Measurements from ENCODE around the gene GPRC5C.

The GPRC5C gene

GRCh38 chr17:74457146-74457819 is 25.4 kb downstream of the GPRC5C start:
- H3K4me3 ChIP-seq (ENCODE audit: low read length) = no peak overlapping the region
- peak; percentile 91 for TF ChIP-seq CTCF (conservative IDR thresholded peaks at IDR 0.05; ENCODE audit: low read depth, low read length)
- DNase-seq (ENCODE audit: low read depth) = no peak

- no peak for DNase-seq (ENCODE audit: low read depth)
- no peak overlapping the region for H3K4me3 ChIP-seq (ENCODE audit: low read length)
- no peak for TF ChIP-seq CTCF (conservative IDR thresholded peaks at IDR 0.05; ENCODE audit: low read depth, low read length)
Measured at GRCh38 chr17:74457820-74458166, 25.9 kb downstream of the GPRC5C start.

- H3K4me3 ChIP-seq (ENCODE audit: low read length) = no peak overlapping the region
- TF ChIP-seq CTCF (conservative IDR thresholded peaks at IDR 0.05; ENCODE audit: low read depth, low read length) = no peak
- no peak for DNase-seq (ENCODE audit: low read depth)
Measured at GRCh38 chr17:74458835-74459234, 26.9 kb downstream of the GPRC5C start.

- DNase-seq (ENCODE audit: low read depth) = no peak
- no peak overlapping the region for H3K4me3 ChIP-seq (ENCODE audit: low read length)
- TF ChIP-seq CTCF (conservative IDR thresholded peaks at IDR 0.05; ENCODE audit: low read depth, low read length) = no peak
Measured at GRCh38 chr17:74459622-74460021, 27.7 kb downstream of the GPRC5C start.

- no peak for TF ChIP-seq CTCF (conservative IDR thresholded peaks at IDR 0.05; ENCODE audit: low read depth, low read length)
- H3K4me3 ChIP-seq (ENCODE audit: low read length) = no peak overlapping the region
- no peak for DNase-seq (ENCODE audit: low read depth)
Measured at GRCh38 chr17:74460241-74460640, 28.4 kb downstream of the GPRC5C start.

- TF ChIP-seq CTCF (conservative IDR thresholded peaks at IDR 0.05; ENCODE audit: low read depth, low read length) = no peak
- DNase-seq (ENCODE audit: low read depth) = no peak
- no peak overlapping the region for H3K4me3 ChIP-seq (ENCODE audit: low read length)
Measured at GRCh38 chr17:74460996-74461395, 29.1 kb downstream of the GPRC5C start.

GRCh38 chr17:74461611-74462010 is 29.7 kb downstream of the GPRC5C start:
- no peak for TF ChIP-seq CTCF (conservative IDR thresholded peaks at IDR 0.05; ENCODE audit: low read depth, low read length)
- DNase-seq (ENCODE audit: low read depth) = no peak
- H3K4me3 ChIP-seq (ENCODE audit: low read length) = no peak overlapping the region
